ENCODE measurements around the gene NOL3. TPM values are rescaled to one million over a fixed set of nuclear protein-coding genes. Genes with fewer than 3 reads are reported as not detected.

Gene NOL3
- total RNA-seq, 1 experiment from 2014 or later: 14.7 TPM

- no peak for DNase-seq (ENCODE audit: low read depth)
Observed at GRCh38 chr16:67206838-67207248, 36.5 kb downstream of the NOL3 start.

- peak; percentile 59 for DNase-seq (ENCODE audit: low read depth)
Observed at GRCh38 chr16:67207249-67208091, 37.1 kb downstream of the NOL3 start.

- no peak for DNase-seq (ENCODE audit: low read depth)
Observed at GRCh38 chr16:67208154-67208896, 38.0 kb downstream of the NOL3 start.

- DNase-seq (ENCODE audit: low read depth): no peak
Observed at GRCh38 chr16:67209565-67209964, 39.2 kb downstream of the NOL3 start.

- no peak for DNase-seq (ENCODE audit: low read depth)
Observed at GRCh38 chr16:67210069-67210937, 40.0 kb downstream of the NOL3 start.

GRCh38 chr16:67211674-67212073 is 41.3 kb downstream of the NOL3 start:
- no peak for DNase-seq (ENCODE audit: low read depth)

- DNase-seq (ENCODE audit: low read depth): no peak
Observed at GRCh38 chr16:67212766-67213165, 42.4 kb downstream of the NOL3 start.

GRCh38 chr16:67213197-67214019 is 43.1 kb downstream of the NOL3 start:
- no peak for DNase-seq (ENCODE audit: low read depth)

GRCh38 chr16:67215706-67216105 is 45.4 kb downstream of the NOL3 start:
- no peak for DNase-seq (ENCODE audit: low read depth)

GRCh38 chr16:67216612-67217490 is 46.5 kb downstream of the NOL3 start:
- no peak for DNase-seq (ENCODE audit: low read depth)

- no peak for DNase-seq (ENCODE audit: low read depth)
Observed at GRCh38 chr16:67223992-67224391, 53.7 kb downstream of the NOL3 start.

Other genes starting within 250 kb of the NOL3 start
- gene RRAD, start 245.0 kb upstream of the NOL3 start, total RNA-seq (2014; rRNA removed; shearing (Covaris generic)): 24.3 and 27.7 TPM in 2 replicates
- gene CIAO2B, start 236.1 kb upstream of the NOL3 start, total RNA-seq (2014; rRNA removed; shearing (Covaris generic)): 127 and 129 TPM in 2 replicates
- gene CES2, start 235.0 kb upstream of the NOL3 start, total RNA-seq (2014; rRNA removed; shearing (Covaris generic)): 10.3 and 12.0 TPM in 2 replicates
- gene CES3, start 209.3 kb upstream of the NOL3 start, total RNA-seq (2014; rRNA removed; shearing (Covaris generic)): 0.29 TPM in 1 of 2 replicates, not detected in the other
- not detected in 2 replicates for gene CES4A, start 181.9 kb upstream of the NOL3 start, total RNA-seq (2014; rRNA removed; shearing (Covaris generic))
- gene CBFB, start 141.4 kb upstream of the NOL3 start, total RNA-seq (2014; rRNA removed; shearing (Covaris generic)): 94.9 and 115 TPM in 2 replicates
- gene PHAF1, start 60.6 kb upstream of the NOL3 start, total RNA-seq (2014; rRNA removed; shearing (Covaris generic)): 12.5 and 26.3 TPM in 2 replicates
- 5.5 and 9.8 TPM in 2 replicates for gene B3GNT9, start 19.5 kb upstream of the NOL3 start, total RNA-seq (2014; rRNA removed; shearing (Covaris generic))
- 16.7 and 20.5 TPM in 2 replicates for gene TRADD, start 10.6 kb upstream of the NOL3 start, total RNA-seq (2014; rRNA removed; shearing (Covaris generic))
- 3.8 and 6.2 TPM in 2 replicates for gene FBXL8, start 10.6 kb upstream of the NOL3 start, total RNA-seq (2014; rRNA removed; shearing (Covaris generic))
- 1.2 and 2.8 TPM in 2 replicates for gene HSF4, start 5.8 kb upstream of the NOL3 start, total RNA-seq (2014; rRNA removed; shearing (Covaris generic))
- gene MATCAP1, start 13.4 kb downstream of the NOL3 start, total RNA-seq (2014; rRNA removed; shearing (Covaris generic)): 4.6 and 7.0 TPM in 2 replicates
- 0.63 and 0.74 TPM in 2 replicates for gene EXOC3L1, start 19.6 kb downstream of the NOL3 start, total RNA-seq (2014; rRNA removed; shearing (Covaris generic))
- 109 and 111 TPM in 2 replicates for gene E2F4, start 21.6 kb downstream of the NOL3 start, total RNA-seq (2014; rRNA removed; shearing (Covaris generic))
- gene ELMO3, start 28.6 kb downstream of the NOL3 start, total RNA-seq (2014; rRNA removed; shearing (Covaris generic)): 0.97 and 1.8 TPM in 2 replicates
- gene TMEM208, start 56.6 kb downstream of the NOL3 start, total RNA-seq (2014; rRNA removed; shearing (Covaris generic)): 30.0 and 54.8 TPM in 2 replicates
- 22.2 and 25.7 TPM in 2 replicates for gene FHOD1, start 76.9 kb downstream of the NOL3 start, total RNA-seq (2014; rRNA removed; shearing (Covaris generic))
- 1.7 and 1.8 TPM in 2 replicates for gene SLC9A5, start 78.4 kb downstream of the NOL3 start, total RNA-seq (2014; rRNA removed; shearing (Covaris generic))
- 31.7 and 45.0 TPM in 2 replicates for gene PLEKHG4, start 109.0 kb downstream of the NOL3 start, total RNA-seq (2014; rRNA removed; shearing (Covaris generic))
- gene KCTD19, start 156.2 kb downstream of the NOL3 start, total RNA-seq (2014; rRNA removed; shearing (Covaris generic)): 0.23 and 0.33 TPM in 2 replicates
- gene LRRC36, start 156.3 kb downstream of the NOL3 start, total RNA-seq (2014; rRNA removed; shearing (Covaris generic)): 0.36 TPM in 1 of 2 replicates, not detected in the other
- 0.71 TPM in 1 of 2 replicates, not detected in the other for gene TPPP3, start 223.0 kb downstream of the NOL3 start, total RNA-seq (2014; rRNA removed; shearing (Covaris generic))
- gene ZDHHC1, start 245.9 kb downstream of the NOL3 start, total RNA-seq (2014; rRNA removed; shearing (Covaris generic)): 1.9 and 3.0 TPM in 2 replicates